Dedifferentiated amniotic fluid mesenchymal stem cell (primary cell): ENCODE measurements around the gene CHD8.
"Not testable (repeated sequence)": the region's sequence is repeated elsewhere in the genome, so short reads cannot be mapped to it uniquely, and the experiment has no call there.

Experiments used
- DNase-seq: peaks from one replicate; pipeline ENCODE4 v3.0.0-alpha.2; 2016; ENCODE audit errors: extremely low spot score

Gene CHD8

GRCh38 chr14:21436567-21437062 lies 19.3 kb downstream of the CHD8 start:
- no peak for DNase-seq

GRCh38 chr14:21431126-21431525 lies 24.8 kb downstream of the CHD8 start:
- DNase-seq: no peak

GRCh38 chr14:21428930-21429329 lies 27.0 kb downstream of the CHD8 start:
- no peak for DNase-seq

DNA sequence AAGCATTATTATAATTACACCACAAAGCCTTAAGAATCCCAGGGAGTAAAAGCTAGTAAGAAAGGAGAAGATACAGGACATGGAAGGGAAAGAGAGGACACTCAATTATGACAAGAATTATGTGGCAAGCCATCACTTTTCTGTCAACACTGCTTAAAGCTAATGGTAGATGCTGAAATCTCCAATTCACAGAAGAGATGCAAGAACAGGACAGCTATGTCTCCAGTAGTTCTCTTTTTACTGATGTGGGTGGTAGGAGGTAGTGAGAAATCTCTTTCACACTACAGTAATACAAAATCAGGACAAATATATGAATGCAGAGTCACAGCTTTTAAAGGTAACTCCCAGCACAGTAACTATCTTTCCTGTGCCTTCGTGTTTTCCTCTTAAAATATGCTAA lies 29.2 kb downstream of the CHD8 start:
- DNase-seq: no peak

- no peak for DNase-seq
Measured at GRCh38 chr14:21419528-21419927, 36.4 kb downstream of the CHD8 start.

DNA sequence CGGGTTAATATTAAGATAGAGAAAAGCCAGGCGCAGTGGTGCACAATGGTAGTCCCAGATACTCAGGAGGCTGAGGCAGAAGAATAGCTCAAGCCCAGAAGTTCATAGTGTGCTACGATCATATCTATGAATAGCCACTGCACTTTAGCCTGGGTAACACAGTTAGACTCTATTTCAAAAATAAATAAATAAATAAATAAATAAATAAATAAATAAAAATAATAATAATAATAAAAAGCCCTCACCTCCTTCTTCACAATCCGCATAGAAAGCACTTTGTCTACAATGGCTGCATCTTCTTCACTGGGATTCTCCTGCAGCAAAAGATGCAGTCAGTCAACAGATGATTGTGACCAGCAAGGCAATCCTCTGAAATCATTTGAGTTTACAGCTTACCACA lies 40.6 kb downstream of the CHD8 start:
- DNase-seq: no peak

- DNase-seq: no peak
Measured at GRCh38 chr14:21414137-21414631, 41.7 kb downstream of the CHD8 start.

DNA sequence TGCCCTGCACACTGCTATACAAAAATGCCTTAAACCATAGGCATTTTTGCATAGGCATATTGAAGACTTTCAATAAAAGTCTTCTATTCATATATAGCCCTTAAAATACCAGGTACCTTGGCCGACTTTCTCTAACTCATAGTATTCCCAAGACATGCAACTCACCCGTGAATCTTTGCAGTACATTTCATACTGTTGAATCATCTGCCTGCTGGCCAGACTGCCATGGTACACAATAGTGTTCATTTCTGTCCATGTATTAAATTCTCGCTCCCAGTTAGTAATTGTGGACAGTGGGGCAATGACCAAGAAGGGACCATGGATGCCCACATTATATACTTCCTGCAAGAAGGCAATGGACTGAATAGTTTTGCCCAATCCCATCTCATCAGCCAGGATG lies 47.8 kb downstream of the CHD8 start:
- DNase-seq: peak; percentile 50

GRCh38 chr14:21406213-21406612 lies 49.7 kb downstream of the CHD8 start:
- DNase-seq: no peak

DNA sequence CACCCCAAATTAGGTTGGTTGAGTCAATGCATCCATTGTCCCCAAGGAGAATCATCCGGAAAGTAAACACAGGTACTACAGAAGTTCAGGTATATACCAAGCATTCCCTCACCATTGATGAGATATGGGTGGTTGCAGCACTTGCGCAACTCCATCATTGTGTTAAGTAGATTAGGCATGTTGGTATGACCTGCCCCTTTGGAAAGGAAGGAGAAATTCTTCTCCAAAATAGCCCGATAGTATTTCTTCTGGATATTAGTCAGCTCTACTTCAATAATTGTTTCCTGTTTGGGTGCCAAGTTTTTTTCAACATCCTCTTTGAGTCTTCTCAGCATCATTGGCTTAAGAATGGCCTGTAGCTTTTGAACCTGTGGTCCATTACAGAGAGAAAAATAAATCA lies 50.8 kb downstream of the CHD8 start:
- DNase-seq: no peak

DNA sequence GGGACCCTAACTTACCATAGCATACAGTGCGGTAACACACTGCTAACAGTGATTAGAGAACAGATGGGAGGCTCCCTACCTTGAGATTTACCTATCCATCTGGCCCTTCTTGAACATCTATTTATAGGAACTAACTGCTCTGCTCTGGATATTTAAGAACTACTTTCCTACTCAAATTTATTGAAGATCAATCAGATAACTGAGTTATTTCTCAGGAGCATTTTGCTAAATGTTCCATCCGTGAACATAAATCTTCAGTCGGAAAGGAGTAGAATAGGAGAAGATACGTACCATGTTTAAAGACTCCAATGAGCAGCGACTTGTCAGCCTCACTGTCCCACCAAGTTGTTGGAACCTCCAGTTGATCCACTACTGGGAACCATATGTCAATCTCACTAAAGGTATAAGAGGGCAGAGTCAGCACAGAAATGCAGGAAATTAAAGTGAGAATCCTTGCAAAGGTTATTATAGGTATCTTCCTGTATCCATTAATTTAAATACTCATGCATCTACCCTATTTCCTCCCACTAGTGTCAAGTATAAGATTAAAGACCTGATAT lies 56.5 kb downstream of the CHD8 start:
- DNase-seq: no peak

DNA sequence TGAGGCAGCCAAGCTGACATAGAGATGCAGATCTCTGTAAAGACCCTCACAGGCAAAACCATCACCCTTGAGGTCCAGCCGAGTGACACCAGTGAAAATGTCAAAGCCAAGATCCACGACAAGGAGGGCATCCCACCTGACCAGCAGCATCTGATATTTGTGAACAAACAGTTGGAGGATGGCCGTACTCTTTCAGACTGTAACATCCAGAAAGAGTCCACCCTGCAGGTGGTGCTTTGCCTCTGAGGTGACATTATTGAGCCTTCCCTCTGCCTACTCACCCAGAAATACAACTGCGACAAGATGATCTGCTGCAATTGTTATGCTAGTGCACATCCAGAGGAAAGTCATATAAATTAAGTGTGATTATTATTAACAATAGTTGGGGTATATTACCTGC lies 57.0 kb downstream of the CHD8 start:
- no peak for DNase-seq

DNA sequence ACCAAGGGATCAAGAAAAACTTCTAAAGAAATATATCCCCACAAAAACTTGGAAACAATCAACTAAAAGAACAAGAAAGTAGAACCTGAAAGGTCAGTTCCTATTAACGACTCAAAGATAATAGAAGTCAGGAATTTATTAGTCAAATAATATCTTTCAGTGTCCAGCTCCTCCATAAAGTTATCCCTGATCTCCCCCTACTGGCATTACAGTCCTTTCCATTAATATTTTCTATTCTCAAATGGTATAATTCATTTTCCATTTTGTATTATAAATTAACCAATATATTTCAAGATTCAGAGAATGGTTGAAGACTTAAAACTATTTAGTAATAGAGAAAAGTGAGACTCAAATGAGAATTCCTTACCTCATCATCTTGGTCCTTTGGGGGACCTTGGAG lies 60.5 kb downstream of the CHD8 start:
- no peak for DNase-seq

GRCh38 chr14:21385188-21385904 lies 70.6 kb downstream of the CHD8 start:
- DNase-seq: no peak

DNA sequence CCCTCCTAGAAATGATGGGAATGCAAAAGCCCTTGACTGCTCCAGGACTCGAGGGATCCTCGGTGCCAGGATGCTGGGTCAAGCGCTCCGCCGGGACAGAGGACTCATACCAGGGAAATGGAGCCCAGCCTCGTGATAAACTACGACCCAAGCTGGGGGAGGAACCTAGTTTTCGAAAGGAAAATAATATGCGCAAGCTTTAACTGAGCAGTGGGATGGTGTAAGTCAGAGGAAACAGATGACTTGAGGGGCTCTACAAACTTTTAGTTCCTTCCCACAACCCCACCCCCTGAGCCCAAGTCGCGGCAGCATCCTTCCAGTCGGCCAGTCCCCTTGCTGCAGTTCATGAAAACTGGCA lies 71.5 kb downstream of the CHD8 start:
- DNase-seq: no peak

DNA sequence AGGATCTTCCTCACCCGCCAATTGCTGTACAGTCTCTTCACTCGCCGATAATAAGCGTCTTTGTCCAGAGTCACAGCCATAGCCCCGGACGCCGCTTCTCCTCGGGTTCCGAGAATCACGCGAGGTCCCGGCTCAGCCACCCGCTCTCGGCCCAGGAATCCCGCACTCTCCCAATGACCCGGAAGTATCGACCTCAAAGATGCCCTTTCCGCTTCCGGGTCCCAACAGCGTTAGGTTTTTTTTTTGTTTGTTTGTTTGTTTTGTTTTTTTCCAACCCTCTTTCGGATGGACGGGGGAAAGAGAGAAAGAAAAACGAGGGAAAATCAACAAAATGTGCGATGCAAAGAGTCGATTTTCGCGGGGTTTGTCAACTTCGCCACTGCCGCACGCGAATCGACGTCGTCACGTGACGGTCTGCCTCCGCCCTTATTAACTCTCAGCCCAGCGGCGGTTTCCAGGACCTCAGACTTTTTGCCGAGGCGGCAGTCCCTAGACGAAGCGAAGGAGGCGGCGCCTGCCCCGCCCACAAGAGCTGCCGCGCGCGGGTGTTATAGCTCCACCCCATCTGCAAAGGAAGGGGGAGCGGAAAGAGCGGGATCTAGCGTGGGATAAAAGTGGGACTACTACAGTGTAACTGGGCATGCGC lies 72.0 kb downstream of the CHD8 start, which contains the start of gene SUPT16H:
SUPT16H (minus strand) TSS at position 172 of the 646 bp plus-strand sequence; CDS start at position 80, 92 bp downstream.
- DNase-seq: peak; percentile 96

DNA sequence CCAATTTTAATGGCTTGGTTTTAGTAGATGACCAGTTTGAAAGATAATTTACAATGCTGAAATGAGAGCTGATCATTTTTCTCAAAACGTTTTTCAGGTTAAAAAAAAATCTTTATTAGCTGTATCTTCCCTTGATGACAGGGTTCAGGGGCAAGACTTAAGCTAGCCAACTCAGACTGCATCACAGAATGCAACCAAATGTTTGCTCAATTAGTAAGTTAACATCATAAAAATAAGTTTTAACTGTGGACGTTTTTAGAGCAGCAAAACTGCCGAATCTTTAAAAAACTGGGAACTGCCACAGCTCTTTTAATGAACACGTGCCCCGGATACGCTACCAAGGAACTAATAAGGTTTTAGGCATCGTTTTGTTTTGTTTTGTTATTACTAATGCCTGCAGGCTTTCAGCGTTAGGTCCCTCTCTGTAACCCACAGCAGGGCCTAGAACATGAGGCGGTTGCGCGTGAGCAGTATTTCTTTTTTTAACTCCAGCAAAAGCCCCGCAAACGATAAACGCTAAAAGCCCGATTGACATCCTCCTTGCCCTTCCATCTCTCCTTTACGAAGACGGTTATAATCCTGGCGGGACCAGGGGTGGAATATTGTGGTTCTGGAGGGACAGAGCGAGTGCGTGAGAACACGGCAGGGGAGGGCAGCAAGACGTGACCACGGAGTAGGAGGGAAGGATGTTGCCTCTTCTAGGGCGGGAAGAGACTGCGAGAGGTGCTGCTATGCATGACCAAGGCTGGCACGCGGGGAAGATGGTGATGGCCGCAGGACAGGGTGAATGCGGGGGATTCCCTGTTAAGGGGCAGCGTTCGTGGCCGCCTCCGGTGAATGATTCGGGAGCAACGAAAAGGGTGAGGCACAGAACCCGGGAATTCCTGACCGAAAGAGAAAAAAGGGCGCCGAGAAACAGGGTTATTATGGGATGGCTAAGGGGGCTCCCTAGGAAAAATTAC lies 72.8 kb downstream of the CHD8 start:
- DNase-seq: peak; percentile 49

GRCh38 chr14:21382095-21382494 lies 73.8 kb downstream of the CHD8 start:
- no peak for DNase-seq

DNA sequence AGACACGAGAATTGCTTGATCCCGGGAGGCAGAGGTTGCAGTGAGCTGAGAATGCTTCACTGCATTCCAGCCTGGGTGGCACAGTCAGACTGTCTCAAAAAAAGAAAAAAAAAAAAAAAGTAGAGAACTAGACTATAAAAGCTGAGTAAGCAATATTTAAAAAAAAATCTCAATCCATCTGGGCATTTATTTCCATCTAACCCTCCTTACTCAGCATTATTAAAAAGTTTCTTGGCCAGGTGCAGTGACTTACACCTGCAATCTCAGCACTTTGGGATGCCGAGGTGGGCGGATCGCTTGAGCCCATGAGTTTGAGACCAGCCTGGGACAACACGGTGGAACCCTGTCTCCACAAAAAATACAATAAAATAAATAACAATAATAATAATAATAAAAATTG lies 76.6 kb downstream of the CHD8 start:
- DNase-seq: no peak

- no peak for DNase-seq
Measured at GRCh38 chr14:21373980-21374379, 81.9 kb downstream of the CHD8 start.

DNA sequence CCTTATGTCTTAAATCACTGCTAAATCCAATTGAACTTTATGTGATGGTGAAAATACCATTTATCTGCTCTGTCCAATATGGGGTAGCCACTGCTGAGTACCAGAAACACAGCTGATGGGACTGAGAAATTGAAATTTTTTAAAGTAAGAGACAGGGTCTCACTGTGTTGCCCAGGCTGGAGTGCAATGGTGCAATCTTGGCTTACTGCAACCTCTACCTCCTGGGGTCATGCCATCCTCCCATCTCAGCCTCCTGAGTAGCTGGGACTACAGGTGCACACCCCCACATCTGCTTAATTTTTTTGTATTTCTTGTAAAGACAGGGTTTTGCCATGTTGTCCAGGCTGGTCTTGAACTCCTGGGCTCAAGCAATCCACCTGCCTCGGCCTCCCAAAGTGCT lies 83.1 kb downstream of the CHD8 start:
- DNase-seq: not testable (repeated sequence)
